Forelimb muscle (tissue), 1 donor: ENCODE data around the gene TBC1D22A. TPM values are rescaled to one million over a fixed set of nuclear protein-coding genes. Genes with fewer than 3 reads are reported as not detected.

Experiments used
- DNase-seq: peaks from one replicate; pipeline ENCODE4 v3.0.0-alpha.2; 2013; ENCODE audit warnings: low read depth
- polyA plus RNA-seq: library from polyadenylated mRNA; unstranded; fragments of 120-200 nt; gene quantifications from one replicate; pipeline ENCODE4 v1.2.1, GENCODE V29; 2013; ENCODE audit not compliant: insufficient read length

TBC1D22A gene
- polyA plus RNA-seq, 1 donor: 14.2 TPM

GRCh38 chr22:47215851-47216250 lies 453.4 kb downstream of the TBC1D22A start:
- DNase-seq: no peak

DNA sequence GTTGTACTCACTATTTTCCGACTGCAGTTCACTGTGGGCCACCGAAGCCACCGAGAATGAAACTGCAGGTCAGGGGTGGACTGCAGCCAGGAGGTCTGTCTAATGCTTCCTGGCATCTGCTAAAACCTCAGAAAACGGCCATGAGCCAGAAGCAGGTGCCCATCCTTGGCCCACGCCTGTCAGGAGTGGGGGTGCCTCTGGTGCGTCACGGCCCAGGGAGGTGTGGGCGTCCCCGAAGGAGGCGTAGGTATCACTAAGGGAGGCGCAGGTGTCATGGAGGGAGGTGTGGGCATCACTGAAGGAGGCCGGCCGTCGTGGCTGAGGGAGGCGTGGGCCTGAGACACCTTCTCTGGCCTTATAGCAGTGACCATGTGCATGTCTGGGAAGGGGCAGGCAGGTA lies 456.2 kb downstream of the TBC1D22A start:
- DNase-seq: no peak

DNA sequence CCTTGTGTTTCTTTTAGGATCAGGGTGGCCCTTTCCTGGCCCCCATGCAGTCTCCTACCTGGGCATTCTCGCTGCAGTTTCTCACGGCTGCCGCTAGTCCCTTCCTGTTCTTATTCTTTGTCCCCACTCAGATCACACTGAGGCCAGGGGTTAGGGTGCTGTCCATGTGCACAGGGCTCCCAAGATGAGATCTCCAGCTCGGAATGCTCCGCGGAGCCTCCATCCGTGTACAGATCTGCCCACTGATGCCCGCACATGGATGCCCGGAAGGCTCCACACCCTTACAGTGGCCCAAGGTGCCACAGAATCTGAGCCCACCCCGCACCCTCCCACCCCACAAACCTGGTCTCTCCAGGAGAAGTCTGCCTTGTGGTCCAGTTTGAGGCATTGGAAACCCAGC lies 457.3 kb downstream of the TBC1D22A start:
- DNase-seq: no peak

- no peak for DNase-seq
These were observed 458.3 kb downstream of the TBC1D22A start for GRCh38 chr22:47220752-47221151.

- no peak for DNase-seq
These were observed 459.6 kb downstream of the TBC1D22A start for GRCh38 chr22:47221840-47222615.

Other genes with a start within 250 kb of the TBC1D22A start
- 2.4 TPM for gene CELSR1, start 225.0 kb upstream of the TBC1D22A start, polyA plus RNA-seq
- 13.7 TPM for gene GRAMD4, start 142.3 kb upstream of the TBC1D22A start, polyA plus RNA-seq
- gene CERK, start 24.4 kb upstream of the TBC1D22A start, polyA plus RNA-seq: 21.4 TPM